ENCODE measurements around the gene JMJD1C. TPM values are rescaled to one million over a fixed set of nuclear protein-coding genes. Genes with fewer than 3 reads are reported as not detected.
A peak's percentile ranks its signal among the peaks of the same experiment; 100 is the strongest.

Gene JMJD1C
- total RNA-seq, 1 experiment from 2014 or later = 180 TPM

GRCh38 chr10:63227207-63227895, 238.4 kb downstream of the JMJD1C start:
- Mint-ChIP-seq H3K36me3 (0 out of 2 replicates have a peak, but pooled peaks cover 3% of the 10 kb centered on the region), H3K27me3 (ENCODE audit: low read depth) (no peaks in the 10 kb centered on the region), H3K4me3 (no peak overlapping the region), H3K27ac (0 out of 2 replicates have a peak overlapping the region, but pooled peaks have one; percentile 3), H3K4me1 (peaks cover 40% of the 10 kb centered on the region), H3K9me3 (no peaks in the 10 kb centered on the region)
- POLR2A ChIA-PET = no interaction called here
- no peak for DNase-seq (ENCODE audit: low spot score)
- CTCF ChIA-PET = interaction anchor here (1.2 kb wide), 1 partner anchor 402 kb away, joined by 3 read pairs; no protein-coding TSS in a partner anchor
- ATAC-seq = no peak
- TF ChIP-seq AR (CRISPR knock-in tag; IDR thresholded peaks at IDR 0.05) (no peak), CDX4 (CRISPR knock-in tag; IDR thresholded peaks at IDR 0.05; ENCODE audit: borderline replicate concordance) (no peak), ERG (CRISPR knock-in tag; IDR thresholded peaks at IDR 0.05) (no peak), FOXJ3 (CRISPR knock-in tag; IDR thresholded peaks at IDR 0.05; ENCODE audit: borderline replicate concordance) (no peak), ATF6 (CRISPR knock-in tag; IDR thresholded peaks at IDR 0.05) (no peak), ZNF219 (CRISPR knock-in tag; IDR thresholded peaks at IDR 0.05; ENCODE audit: borderline replicate concordance) (no peak), MYBL2 (CRISPR knock-in tag; IDR thresholded peaks at IDR 0.05) (no peak), ZNF416 (CRISPR knock-in tag; IDR thresholded peaks at IDR 0.05) (no peak), ZNF317 (CRISPR knock-in tag; IDR thresholded peaks at IDR 0.05; ENCODE audit: borderline replicate concordance, low read depth) (no peak), NR3C1 (CRISPR knock-in tag; conservative IDR thresholded peaks at IDR 0.05; ENCODE audit: low read depth) (no peak), NFYB (CRISPR knock-in tag; conservative IDR thresholded peaks at IDR 0.05; ENCODE audit: low read depth) (no peak), PRDM15 (CRISPR knock-in tag; IDR thresholded peaks at IDR 0.05) (no peak), FOXK1 (CRISPR knock-in tag; IDR thresholded peaks at IDR 0.05) (no peak), E2F1 (CRISPR knock-in tag; IDR thresholded peaks at IDR 0.05) (no peak), ZNF532 (CRISPR knock-in tag; IDR thresholded peaks at IDR 0.05; ENCODE audit: borderline replicate concordance) (no peak), IRF2 (CRISPR knock-in tag; IDR thresholded peaks at IDR 0.05; ENCODE audit: borderline replicate concordance, low read depth) (no peak), ZBTB43 (CRISPR knock-in tag; IDR thresholded peaks at IDR 0.05) (no peak)
